Hematopoietic multipotent progenitor cell treated with erythropoietin and hydrocortisone succinate and interleukin-3 and kit ligand, for 8 days (in vitro differentiated cells): ENCODE data around the gene PDE4A.
A peak's percentile ranks its signal among the peaks of the same experiment; 100 is the strongest.
"Not testable (repeated sequence)": the region's sequence is repeated elsewhere in the genome, so short reads cannot be mapped to it uniquely, and the experiment has no call there.

Source experiments
- DNase-seq: peaks from one replicate; pipeline ENCODE4 v3.0.0-alpha.2; 2015

PDE4A gene

DNA sequence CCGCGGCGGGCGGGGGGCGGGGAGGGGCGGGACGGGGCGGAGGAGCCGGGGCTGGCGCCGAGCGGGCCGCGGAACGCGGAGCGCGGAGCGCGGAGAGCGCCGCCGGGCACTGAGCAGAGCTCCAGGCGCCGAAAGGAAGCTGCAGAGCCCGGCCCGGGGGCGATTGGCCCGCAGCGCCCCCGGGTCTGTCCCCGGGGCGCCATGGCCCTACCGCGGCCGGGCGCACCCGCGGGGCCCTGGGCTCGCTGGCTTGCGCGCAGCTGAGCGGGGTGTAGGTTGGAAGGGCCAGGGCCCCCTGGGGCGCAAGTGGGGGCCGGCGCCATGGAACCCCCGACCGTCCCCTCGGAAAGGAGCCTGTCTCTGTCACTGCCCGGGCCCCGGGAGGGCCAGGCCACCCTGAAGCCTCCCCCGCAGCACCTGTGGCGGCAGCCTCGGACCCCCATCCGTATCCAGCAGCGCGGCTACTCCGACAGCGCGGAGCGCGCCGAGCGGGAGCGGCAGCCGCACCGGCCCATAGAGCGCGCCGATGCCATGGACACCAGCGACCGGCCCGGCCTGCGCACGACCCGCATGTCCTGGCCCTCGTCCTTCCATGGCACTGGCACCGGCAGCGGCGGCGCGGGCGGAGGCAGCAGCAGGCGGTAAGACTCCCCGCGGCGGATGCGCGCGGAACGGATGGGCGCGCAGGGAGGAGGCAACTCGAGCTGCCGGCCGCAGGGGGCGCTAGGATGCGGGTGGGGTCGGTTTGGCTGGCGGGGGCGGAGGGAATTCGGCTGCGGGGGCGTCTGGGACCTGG lies at the start of gene PDE4A:
Gene PDE4A, plus strand, starts transcription at position 95 of the 796 bp plus-strand sequence. Its CDS starts 227 bp downstream, at position 322.
- peak; percentile 57 for DNase-seq

GRCh38 chr19:10372690-10373089 lies 47.6 kb upstream of the PDE4A start:
- no peak for DNase-seq

DNA sequence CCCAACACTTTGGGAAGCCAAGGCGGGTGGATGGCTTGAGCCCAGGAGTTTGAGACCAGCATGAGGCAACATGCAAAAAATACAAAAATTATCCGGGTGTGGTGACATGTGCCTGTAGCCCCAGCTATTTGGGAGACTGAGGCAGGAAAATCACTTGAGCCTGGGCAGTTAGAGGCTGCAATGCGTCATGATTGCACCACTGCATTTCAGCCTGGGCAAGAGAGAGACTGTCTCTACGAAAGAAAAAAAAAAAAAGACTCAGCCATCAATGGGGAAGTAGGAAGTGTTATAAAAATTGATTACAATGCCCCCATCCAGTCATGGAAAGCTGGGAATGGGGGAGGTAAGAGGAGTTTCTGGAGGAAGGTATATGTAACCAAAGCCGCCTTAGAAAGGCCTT lies 45.4 kb upstream of the PDE4A start:
- DNase-seq = no peak

DNA sequence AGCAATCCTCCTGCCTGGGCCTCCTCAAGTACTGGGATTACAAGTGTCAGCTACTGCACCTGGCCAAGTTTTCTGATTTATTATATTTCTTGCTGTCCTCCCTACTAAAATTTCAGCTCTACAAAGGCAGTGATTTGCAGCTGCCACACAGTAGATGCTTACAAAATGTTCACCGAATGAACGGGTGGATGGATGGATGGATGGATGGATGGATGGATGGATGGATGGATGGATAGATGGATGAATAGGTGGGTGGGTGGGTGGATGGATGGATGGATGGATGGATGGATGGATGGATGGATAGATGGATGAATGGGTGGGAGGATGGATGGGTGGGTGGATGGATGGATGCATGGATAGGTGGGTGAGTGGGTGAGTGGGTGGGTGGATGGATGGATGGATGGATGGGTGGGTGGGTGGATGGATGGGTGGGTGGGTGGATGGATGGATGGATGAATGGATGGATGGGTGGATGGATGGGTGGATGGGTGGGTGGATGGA lies 43.1 kb upstream of the PDE4A start:
- DNase-seq = not testable (repeated sequence)

DNA sequence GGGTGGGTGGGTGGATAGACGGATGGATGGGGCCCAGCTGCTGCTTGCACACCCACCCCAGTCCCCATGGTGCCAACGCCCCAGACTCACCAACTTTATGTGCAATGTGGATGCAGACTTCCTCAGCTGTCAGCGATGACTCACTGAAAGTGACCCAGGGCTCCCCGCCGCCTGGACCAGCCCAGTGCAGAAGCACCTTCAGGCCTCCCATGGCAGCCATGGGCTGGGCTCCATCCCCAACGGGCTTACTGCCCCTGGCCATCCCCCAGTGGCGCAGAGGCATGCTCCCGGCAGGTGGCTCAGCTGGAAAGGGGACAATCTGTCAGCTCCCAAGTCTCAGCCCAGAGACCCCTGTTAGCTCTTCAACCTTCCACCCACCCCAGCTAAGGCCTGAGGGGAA lies 42.2 kb upstream of the PDE4A start:
- no peak for DNase-seq

DNA sequence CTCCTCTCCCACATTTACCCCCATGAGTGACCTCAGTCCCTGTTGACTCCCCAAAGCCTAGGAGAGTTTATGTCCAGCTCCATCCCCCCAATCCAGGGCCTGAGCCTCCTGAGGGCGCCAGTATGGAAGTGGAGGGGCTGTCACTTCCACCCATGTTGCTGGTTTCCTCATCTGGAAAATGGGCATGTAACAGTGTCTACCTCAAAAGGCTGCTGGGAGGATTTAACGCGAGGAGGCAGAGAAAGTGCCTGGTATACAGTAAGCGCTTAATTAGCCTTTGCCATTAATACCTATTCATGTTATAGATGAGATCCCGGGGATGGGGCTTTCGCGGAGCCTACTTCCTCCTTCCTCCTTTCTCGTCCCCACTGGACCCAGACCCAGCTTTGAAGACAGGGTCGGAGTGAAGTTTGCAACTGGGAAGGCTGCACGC lies 40.4 kb upstream of the PDE4A start:
- peak; percentile 28 for DNase-seq

GRCh38 chr19:10380313-10381102 lies 39.8 kb upstream of the PDE4A start, which contains the start of gene TYK2:
Gene TYK2 (minus strand): TSS chr19:10380572. CDS start chr19:10378406, 2,166 bp downstream.
- peak; percentile 99 for DNase-seq

- not testable (repeated sequence) for DNase-seq
Measured at GRCh38 chr19:10383223-10383499, 37.2 kb upstream of the PDE4A start.

GRCh38 chr19:10384580-10384979 lies 35.8 kb upstream of the PDE4A start:
- DNase-seq = no peak

DNA sequence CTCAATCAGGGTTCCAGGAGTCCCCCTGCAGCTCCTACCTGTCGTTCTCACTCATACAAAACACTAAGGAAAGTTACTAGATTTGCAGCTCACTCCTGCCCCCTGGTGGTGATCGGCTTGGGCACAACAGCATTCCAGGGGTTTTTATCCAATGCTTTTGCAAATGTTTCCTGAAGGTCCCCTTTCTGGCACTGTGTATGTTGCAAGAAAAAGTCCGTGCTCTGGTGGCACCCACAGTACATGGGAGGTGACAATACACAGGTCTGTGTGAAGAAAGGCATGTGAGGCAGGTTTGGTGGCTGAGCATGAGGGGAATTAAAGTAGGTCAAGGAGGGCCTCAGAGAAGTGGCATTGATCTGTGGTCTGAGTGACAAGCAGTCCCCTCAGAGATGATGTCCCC lies 31.4 kb upstream of the PDE4A start:
- DNase-seq = peak; percentile 86

DNA sequence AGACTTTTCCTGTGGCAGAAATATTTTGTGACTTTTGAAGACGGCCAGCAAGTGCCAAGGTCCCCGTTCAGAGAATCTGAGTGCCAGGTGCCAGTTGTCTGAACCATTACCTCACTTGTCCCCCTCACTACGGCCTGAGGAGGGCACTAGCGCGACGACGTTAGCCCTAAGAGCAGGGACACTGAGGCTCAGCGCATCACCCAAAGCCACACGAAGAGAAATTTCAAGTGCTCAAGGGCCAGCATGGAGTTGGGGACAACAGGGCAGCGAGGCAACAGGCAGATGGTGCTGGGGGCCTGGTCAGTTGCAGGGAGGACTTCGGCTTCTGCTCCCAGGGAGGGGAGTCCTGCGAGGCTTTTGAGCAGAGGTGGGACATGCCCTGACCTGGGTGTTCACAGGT lies 30.5 kb upstream of the PDE4A start:
- peak; percentile 52 for DNase-seq

GRCh38 chr19:10390652-10391286 lies 29.6 kb upstream of the PDE4A start:
- DNase-seq = peak; percentile 75

GRCh38 chr19:10392120-10392519 lies 28.2 kb upstream of the PDE4A start:
- no peak for DNase-seq

- no peak for DNase-seq
Measured at GRCh38 chr19:10393137-10393536, 27.2 kb upstream of the PDE4A start.

- DNase-seq = no peak
Measured at GRCh38 chr19:10395003-10395402, 25.3 kb upstream of the PDE4A start.

GRCh38 chr19:10395436-10395835 lies 24.9 kb upstream of the PDE4A start:
- no peak for DNase-seq

GRCh38 chr19:10395917-10396316 lies 24.4 kb upstream of the PDE4A start:
- no peak for DNase-seq

DNA sequence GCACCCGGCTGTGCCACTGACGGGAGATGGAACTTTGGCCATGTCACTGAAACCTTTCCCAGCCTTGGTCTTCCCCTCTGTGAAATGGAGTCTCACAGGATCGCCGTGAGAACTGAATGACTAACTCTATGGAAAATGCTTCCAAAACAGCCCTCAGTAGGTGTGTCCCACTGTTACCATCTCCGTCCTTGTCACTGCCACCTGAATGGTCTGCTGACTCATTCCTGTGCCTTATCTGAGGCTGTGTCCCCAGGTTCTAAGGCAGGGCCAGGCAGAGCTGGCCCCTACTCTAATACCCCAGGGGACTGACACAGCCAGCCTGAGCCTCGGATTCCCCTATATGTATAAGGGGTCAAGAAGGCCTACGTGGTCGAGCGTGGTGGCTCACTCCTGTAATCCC lies 21.5 kb upstream of the PDE4A start:
- no peak for DNase-seq

GRCh38 chr19:10399340-10399739 lies 21.0 kb upstream of the PDE4A start:
- DNase-seq = not testable (repeated sequence)

GRCh38 chr19:10399878-10400277 lies 20.5 kb upstream of the PDE4A start:
- DNase-seq = no peak

DNA sequence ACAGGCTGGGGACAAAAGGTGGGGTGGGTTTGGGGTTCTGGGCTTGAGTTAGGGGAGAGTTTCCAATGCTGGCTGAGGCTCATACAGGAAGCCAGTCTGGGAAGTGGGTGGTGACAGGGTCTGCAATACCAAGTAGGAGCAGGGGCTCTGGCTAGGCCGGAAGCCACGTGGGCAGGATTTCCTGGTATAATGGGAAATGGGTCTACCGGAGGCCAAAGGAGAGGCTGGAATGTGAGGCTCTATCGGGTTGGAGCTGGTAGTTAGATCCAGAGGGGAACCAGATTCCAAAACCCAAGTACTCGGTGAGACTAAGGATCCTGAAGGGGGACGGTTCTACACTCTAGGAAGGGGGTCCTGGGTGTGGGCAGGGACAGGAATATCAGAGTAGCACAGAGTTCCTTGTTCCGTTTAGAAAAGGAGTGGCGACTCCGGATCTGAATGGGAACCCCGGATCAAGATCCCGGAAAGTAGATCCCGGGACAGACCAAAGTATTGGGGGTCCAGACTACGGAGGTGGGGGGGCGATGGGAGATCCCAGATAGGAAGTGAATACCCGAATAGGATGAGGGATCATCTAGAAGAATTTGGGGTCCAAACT lies 17.8 kb upstream of the PDE4A start:
- peak; percentile 40 for DNase-seq

DNA sequence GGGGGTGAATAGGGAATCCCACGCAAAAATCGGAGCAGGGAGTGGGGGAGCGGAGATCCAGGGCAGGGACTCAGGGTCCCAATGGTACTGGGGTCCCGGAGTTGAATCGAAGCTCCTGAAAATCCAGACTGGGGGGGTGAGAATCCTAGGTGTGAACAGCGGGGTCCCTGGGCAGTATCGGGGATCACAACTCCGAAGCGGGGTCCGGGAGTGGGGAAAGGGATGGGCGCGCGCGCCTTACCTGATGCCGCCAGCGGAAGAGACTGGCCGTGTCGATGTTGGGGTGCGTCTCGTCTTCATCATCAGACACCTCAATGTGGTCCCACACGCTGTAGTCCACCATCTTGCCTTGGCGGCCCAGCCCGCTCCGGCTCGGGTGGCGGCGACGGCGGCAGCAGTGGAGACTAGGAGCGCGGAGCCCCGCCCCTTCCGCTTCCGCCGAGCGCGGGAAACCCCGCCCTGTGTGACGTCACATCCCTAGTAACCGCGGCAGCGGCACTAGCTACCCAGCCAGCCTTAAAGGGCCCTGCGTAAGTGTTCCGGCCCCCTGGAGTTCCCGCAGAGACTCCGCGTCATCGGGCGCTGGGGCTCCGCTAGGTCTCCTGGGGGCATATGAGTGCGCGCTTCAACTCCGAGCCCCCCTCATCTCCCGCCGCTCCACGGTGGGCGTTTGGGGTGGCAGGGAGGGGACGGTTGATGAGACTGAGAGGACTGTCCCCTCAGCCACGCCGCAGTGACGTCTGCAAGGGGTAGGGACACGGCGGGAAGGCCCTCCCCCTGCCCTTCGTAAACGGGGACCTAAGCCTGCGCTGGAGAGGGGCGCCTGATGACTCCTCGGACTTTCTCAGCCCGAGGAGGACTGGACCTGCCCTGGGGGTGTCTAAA lies 17.0 kb upstream of the PDE4A start, which contains the start of gene CDC37:
Gene CDC37, minus strand, starts transcription at position 406 of the 885 bp plus-strand sequence. Its CDS starts 63 bp downstream, at position 343.
- DNase-seq = peak; percentile 95
